Psoas muscle (tissue), 8 donors: Measurements from ENCODE around the gene L3MBTL1. TPM values are rescaled to one million over a fixed set of nuclear protein-coding genes. Genes with fewer than 3 reads are reported as not detected.

ENCODE experiments used
- ATAC-seq, 4 donors: fragments of 200-7000 bp; cut with Tn5 transposase; one replicate each; pipeline ENCODE4 v1.9.1; 2020; ENCODE audit warnings: moderate library complexity in 3 of 4, mild to moderate bottlenecking in 2 of 4
- DNase-seq, 2 donors: peaks; one replicate each; pipeline ENCODE4 v3.0.0-alpha.2; 2020
- H3K27ac ChIP-seq: fragments of 200-600 bp; one replicate; pipeline ENCODE4 v1.8.0; 2022
- H3K27me3 ChIP-seq, 3 donors: fragments of 200-600 bp in 1 of 3; one replicate each; pipeline versions ENCODE4 v1.6.1 to v1.8.0; 2013 to 2022; ENCODE audit warnings: low read length in 2 of 3, mild to moderate bottlenecking in 2 of 3, moderate library complexity in 1 of 3; ENCODE audit not compliant: insufficient read depth in 3 of 3
- H3K36me3 ChIP-seq, 2 donors: fragments of 200-600 bp in 1 of 2; one replicate each; pipeline versions ENCODE4 v1.6.1 to v1.8.0; 2013 to 2022; ENCODE audit warnings: low read depth in 1 of 2, mild to moderate bottlenecking in 1 of 2, moderate library complexity in 1 of 2; ENCODE audit not compliant: insufficient read depth in 1 of 2
- H3K4me1 ChIP-seq: fragments of 200-600 bp; one replicate; pipeline ENCODE4 v1.8.0; 2022
- H3K4me3 ChIP-seq: fragments of 200-600 bp; one replicate; pipeline ENCODE4 v1.8.0; 2022; ENCODE audit warnings: mild to moderate bottlenecking
- H3K9me3 ChIP-seq: fragments of 200-600 bp; one replicate; pipeline ENCODE4 v1.8.0; 2022
- CTCF ChIP-seq: fragments of 200-600 bp; IDR thresholded peaks from one replicate; pipeline ENCODE4 v1.8.0; 2022; ENCODE audit warnings: antibody characterized with exemption
- WGBS, 3 donors: extraction: QIAGEN DNeasy Blood & Tissue Kit; methylation state at CpG; one replicate each; pipeline versions ENCODE4 v1.1.6 to v1.1.7; 2013; 5-methylcytosine and 5-hydroxymethylcytosine counted together
- intact Hi-C, 2 donors: fragments of 100-400 bp; cut with DNase I; formaldehyde crosslinking; loops; one replicate each; pipeline versions ENCODE4 v1.11.0 to v1.14.2; 2022
- long read RNA-seq, 2 donors: library from polyadenylated mRNA; unstranded; transcript quantifications; one replicate each; pipeline ENCODE4 v2.0.0, GENCODE V29; 2021
- polyA plus RNA-seq, 3 donors: library from polyadenylated mRNA; stranded (reverse); fragments of 200-250 nt; gene quantifications; one replicate each; pipeline ENCODE4 v1.2.3, GENCODE V29; 2013
- total RNA-seq, 4 donors: library from RNA; stranded (reverse); fragmentation: NEBNext Ultra II Directional in 2 of 4; extraction: Animal tissue kit (Norgen Biotek cat#: 25700) in 2 of 4; gene quantifications; one replicate each; pipeline versions ENCODE4 v1.2.1 to v1.2.4, GENCODE V29; 2021 to 2023
- donor health status: healthy with polysubstance abuse.
- donor health status: DM: no; HTN: no; CAD: no; lungs with moderate emphysema.
- donor health status: Bipolar disorder and iron deficiency.
- donor health status: healthy.
- donor health status: DM: yes; HTN: yes; CAD: no.
- donor health status: DM: no; HTN: no; CAD: no.
- donor health status: DM: no; HTN: no; CAD: no.
- donor health status: DM: yes; HTN: yes; CAD: no.

Gene L3MBTL1
- 1 to 10 TPM; 2.2 to 4.2 (median 3.5) TPM for total RNA-seq
- 1 to 10 TPM in 2 of 3 donors, under 1 TPM in 1; 0.82 to 4.3 (median 1.4) TPM for polyA plus RNA-seq
- long read RNA-seq, donor 1, partial matches to known transcripts = 1 of 1 reads
- long read RNA-seq, donor 1, other reads (novel, unspliced or antisense) = 0 of 1 reads
- long read RNA-seq, donor 2 = 0 reads

- intact Hi-C loops = loop anchor here in 1 of 2 donors (5.0 kb wide), 1 partner anchor 45 kb away; no protein-coding TSS in a partner anchor
- Histone ChIP-seq H3K4me1 (no peaks in the 10 kb centered on the region), H3K4me3 (peak within 1 kb of the TSS; percentile 69), H3K36me3 (no peaks in the 10 kb centered on the region), H3K27me3 (peaks cover 0 to 30% (median 6%) of the 10 kb centered on the region in 3 donors), H3K9me3 (no peaks in the 10 kb centered on the region), H3K27ac (no peak within 1 kb of the TSS)
- ATAC-seq = peak; percentile 54 to 74 (median 58)
- 7 to 9% (median 7%) methylated on average over 91 to 95 of the region's 95 CpGs for WGBS, 3 donors
- TF ChIP-seq CTCF = no peak
- peak; percentile 38 to 56 for DNase-seq
Measured at GRCh38 chr20:43507150-43508080, at the start of gene L3MBTL1. Gene L3MBTL1 (plus strand): TSS chr20:43507697. CDS start chr20:43513504, 5,807 bp downstream.

- H3K9me3 ChIP-seq = no peaks in the 10 kb centered on the region
- TF ChIP-seq CTCF = no peak
- H3K36me3 ChIP-seq = peaks cover 7 to 47% of the 10 kb centered on the region in 2 donors
- intact Hi-C loops = loop anchor here (5.0 to 10.0 kb wide), 2 partner anchors 134 to 626 kb away; partner anchors contain the start of gene IFT52 (in 2 of the 2)
- H3K4me3 ChIP-seq = peak overlapping the region; percentile 82
- WGBS, 3 donors = 1% methylated on average over 29 to 41 of the region's 41 CpGs
- H3K27me3 ChIP-seq = no peaks in the 10 kb centered on the region
- ATAC-seq (no peak), DNase-seq (no peak)
- H3K4me1 ChIP-seq = peaks cover 17% of the 10 kb centered on the region
- H3K27ac ChIP-seq = peak overlapping the region; percentile 98
Measured at GRCh38 chr20:43458422-43458924, 49.0 kb upstream of the L3MBTL1 start.

GRCh38 chr20:43459022-43459942 lies 48.2 kb upstream of the L3MBTL1 start:
- no peaks in the 10 kb centered on the region for H3K27me3 ChIP-seq
- no peaks in the 10 kb centered on the region for H3K9me3 ChIP-seq
- peaks cover 11 to 55% of the 10 kb centered on the region in 2 donors for H3K36me3 ChIP-seq
- intact Hi-C loops = loop anchor here (5.0 to 10.0 kb wide), 2 partner anchors 133 to 626 kb away; partner anchors contain the start of gene IFT52 (in 2 of the 2)
- 47 to 56% (median 54%) methylated on average over 12 of the region's 12 CpGs for WGBS, 3 donors
- ATAC-seq = no peak
- peak overlapping the region; percentile 82 for H3K4me3 ChIP-seq
- TF ChIP-seq CTCF = no peak
- no peak for DNase-seq
- H3K27ac ChIP-seq = peak overlapping the region; percentile 98
- H3K4me1 ChIP-seq = peaks cover 17% of the 10 kb centered on the region

GRCh38 chr20:43460172-43460829 lies 47.2 kb upstream of the L3MBTL1 start:
- Histone ChIP-seq H3K27ac (no peak overlapping the region), H3K27me3 (no peaks in the 10 kb centered on the region), H3K9me3 (no peaks in the 10 kb centered on the region), H3K4me1 (peaks cover 18% of the 10 kb centered on the region), H3K36me3 (peaks cover 14 to 66% of the 10 kb centered on the region in 2 donors), H3K4me3 (no peak overlapping the region)
- no peak for ATAC-seq
- no peak for DNase-seq
- no peak for TF ChIP-seq CTCF
- intact Hi-C loops = loop anchor here in 1 of 2 donors (5.0 kb wide), 1 partner anchor 47 kb away; the partner anchor contains the start of gene L3MBTL1
- 91 to 93% (median 93%) methylated on average over 23 of the region's 23 CpGs for WGBS, 3 donors
